ENCODE data around the gene FCHSD2.

DNA sequence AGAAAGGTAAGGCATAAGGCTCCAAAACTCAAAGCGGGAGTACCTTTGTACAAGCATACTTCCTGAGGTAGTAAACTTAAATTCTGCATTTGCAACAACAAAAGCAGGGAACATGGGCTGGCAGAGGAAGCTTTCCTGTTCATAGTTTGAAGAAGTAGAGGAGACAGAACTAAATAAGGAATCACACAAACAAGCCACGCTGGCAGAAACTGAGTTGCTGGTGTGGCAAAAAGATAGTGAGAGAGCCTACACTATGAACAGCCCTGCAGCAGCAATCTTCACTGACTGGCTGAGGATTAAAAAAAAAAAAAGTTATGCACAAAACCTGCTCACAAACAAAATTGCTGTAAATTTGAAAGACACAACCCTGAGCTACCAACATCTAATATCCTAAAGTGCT, 46.5 kb downstream of the FCHSD2 start:
- no peak for TF ChIP-seq EZH2 (IDR thresholded peaks at IDR 0.05; ENCODE audit: insufficient read depth, poor library complexity, severe bottlenecking)
- TF ChIP-seq EZH2phosphoT487 (IDR thresholded peaks at IDR 0.05; ENCODE audit: insufficient read depth, low read depth) = no peak

All from GM23248 (cell line).